Spleen (tissue), 11 donors: ENCODE results near the gene TTLL6. TPM values are rescaled to one million over a fixed set of nuclear protein-coding genes. Genes with fewer than 3 reads are reported as not detected.
"Not testable (repeated sequence)": the region's sequence is repeated elsewhere in the genome, so short reads cannot be mapped to it uniquely, and the experiment has no call there.

Experiments
- DNase-seq: peaks from one replicate; pipeline ENCODE4 v3.0.0-alpha.2; 2020
- H3K27ac ChIP-seq, 8 donors: fragments of 200-600 bp; sonication (generic) in 7 of 8; 1 replicate in 4 of 8; 2 replicates in 4 of 8; pipeline versions ENCODE4 v1.5.0 to v1.8.0; 2016 to 2021; ENCODE audit warnings: inconsistent platforms in 4 of 8, mild to moderate bottlenecking in 4 of 8, moderate library complexity in 1 of 8
- H3K27me3 ChIP-seq, 7 donors: fragments of 200-600 bp; sonication (generic) in 6 of 7; replicated peaks in 1 of 7; 1 replicate in 4 of 7; 2 replicates in 3 of 7; pipeline versions ENCODE4 v1.5.0 to v1.8.0; 2016 to 2021; ENCODE audit warnings: inconsistent platforms in 3 of 7, mild to moderate bottlenecking in 1 of 7
- H3K36me3 ChIP-seq, 6 donors: fragments of 200-600 bp; sonication (generic) in 5 of 6; 1 replicate in 4 of 6; 2 replicates in 2 of 6; pipeline versions ENCODE4 v1.5.0 to v1.8.0; 2016 to 2021; ENCODE audit warnings: inconsistent platforms in 2 of 6
- H3K4me1 ChIP-seq, 6 donors: fragments of 200-600 bp; sonication (generic) in 5 of 6; 1 replicate in 3 of 6; 2 replicates in 3 of 6; pipeline versions ENCODE4 v1.5.0 to v1.8.0; 2016 to 2021; ENCODE audit warnings: inconsistent platforms in 3 of 6
- H3K4me3 ChIP-seq, 8 donors: fragments of 200-600 bp; sonication (generic) in 7 of 8; 1 replicate in 4 of 8; 2 replicates in 4 of 8; pipeline versions ENCODE4 v1.5.0 to v1.8.0; 2016 to 2021; ENCODE audit warnings: inconsistent platforms in 4 of 8, mild to moderate bottlenecking in 4 of 8, moderate library complexity in 2 of 8
- H3K9me3 ChIP-seq, 8 donors: fragments of 200-600 bp; sonication (generic) in 7 of 8; 1 replicate in 4 of 8; 2 replicates in 4 of 8; pipeline versions ENCODE4 v1.5.0 to v1.8.0; 2016 to 2021; ENCODE audit warnings: inconsistent platforms in 4 of 8
- POLR2A ChIP-seq, 3 donors: fragments of 450-650 bp; IDR thresholded peaks; one replicate each; pipeline ENCODE4 v1.5.1; 2017; ENCODE audit warnings: antibody characterized with exemption in 3 of 3, mild to moderate bottlenecking in 1 of 3
- POLR2AphosphoS5 ChIP-seq, 3 donors: sonication (generic); formaldehyde crosslinking; IDR thresholded peaks; one replicate each; pipeline ENCODE4 v1.5.1; 2017; ENCODE audit warnings: antibody characterized with exemption in 3 of 3
- WGBS, 5 donors: extraction: QIAGEN DNeasy Blood & Tissue Kit in 3 of 5; methylation state at CpG; one replicate each; pipeline versions ENCODE4 v1.1.5 to v1.1.7; 2013 to 2018; 5-methylcytosine and 5-hydroxymethylcytosine counted together
- intact Hi-C: fragments of 100-400 bp; cut with DNase I; formaldehyde crosslinking; loops from one replicate; pipeline ENCODE4 v1.15.0; 2023; ENCODE audit warnings: low total_unique reads
- polyA plus RNA-seq, 3 donors: library from polyadenylated mRNA; stranded (reverse); fragments of 200-250 nt; gene quantifications; one replicate each; pipeline ENCODE4 v1.2.1, GENCODE V29; 2013
- total RNA-seq, 7 donors: library from RNA; depleted of rRNA in 3 of 7; stranded (reverse); fragments of >200 nt in 3 of 7; fragmentation: NEBNext Ultra II Directional in 4 of 7; extraction: Animal tissue kit (Norgen Biotek cat#: 25700) in 4 of 7; gene quantifications; one replicate each; pipeline versions ENCODE4 v1.1.0 to v1.2.1, GENCODE V29; 2016 to 2021
- TF ChIP-seq, protein P1 (sequence below), 11 experiments: fragments of 200-600 bp in 7 of 11; fragments of 450-650 bp in 4 of 11; sonication (generic) in 4 of 11; IDR thresholded peaks in 8 of 11; conservative IDR thresholded peaks in 3 of 11; 1 replicate in 7 of 11; 2 replicates in 4 of 11; pipeline versions ENCODE4 v1.4.0 to v1.8.0; 2016 to 2021; ENCODE audit warnings: antibody characterized with exemption in 11 of 11, inconsistent platforms in 4 of 11, mild to moderate bottlenecking in 1 of 11
- donor health status: healthy with polysubstance abuse.
- donor health status: DM: no; HTN: no; CAD: no; lungs with moderate emphysema.
- donor health status: DM: no; HTN: no; CAD: no.
- donor health status: Bipolar disorder and iron deficiency.
- donor health status: healthy.
- donor health status: DM: no; HTN: no; CAD: no.
- donor health status: DM: yes; HTN: yes; CAD: no.

Gene TTLL6
- total and polyA plus RNA-seq, 10 donors = 0.04 TPM; not detected in 9

DNA sequence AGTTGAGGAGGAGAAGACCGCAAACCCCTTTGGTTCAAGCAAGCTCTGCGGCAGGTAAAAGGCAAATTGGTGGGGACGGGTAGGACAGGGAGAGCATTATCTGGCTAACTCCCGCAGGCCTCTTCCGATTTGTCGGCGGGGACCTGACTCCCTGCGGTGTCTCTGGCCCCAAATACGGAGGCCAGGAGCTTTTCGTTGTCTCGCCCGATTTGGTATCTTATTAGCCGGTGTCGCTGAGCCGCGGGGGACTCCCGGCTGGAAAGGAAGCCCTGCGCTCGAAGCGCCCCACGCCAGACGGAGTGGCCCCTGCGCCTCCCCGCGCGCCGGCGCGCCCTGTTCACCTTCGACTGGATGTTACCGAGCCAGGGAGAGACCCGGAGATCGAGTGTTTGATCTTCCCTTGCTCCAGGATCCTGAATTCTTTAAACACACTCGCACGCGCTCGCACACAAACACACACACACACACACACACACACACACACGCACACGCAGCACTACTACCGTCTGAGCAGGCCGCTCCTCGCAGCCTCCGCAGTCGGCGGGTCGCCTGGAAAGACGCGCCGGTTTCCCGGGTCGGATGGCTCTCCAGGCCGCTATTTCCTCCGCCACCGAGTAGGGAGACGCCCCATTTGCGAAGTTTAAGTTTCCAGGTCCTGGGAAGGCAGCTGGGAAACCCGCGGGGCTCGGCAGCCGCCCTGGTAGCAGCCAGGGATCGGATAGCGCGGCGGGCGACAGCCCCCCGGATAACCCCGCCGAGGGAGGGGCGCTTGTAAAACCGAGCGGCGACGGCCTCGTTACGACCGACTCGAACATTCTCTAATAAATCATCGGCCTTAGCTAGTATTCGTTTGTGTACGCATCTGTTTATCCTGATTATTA, 98.0 kb downstream of the TTLL6 start:
- TF ChIP-seq, protein P1, sequence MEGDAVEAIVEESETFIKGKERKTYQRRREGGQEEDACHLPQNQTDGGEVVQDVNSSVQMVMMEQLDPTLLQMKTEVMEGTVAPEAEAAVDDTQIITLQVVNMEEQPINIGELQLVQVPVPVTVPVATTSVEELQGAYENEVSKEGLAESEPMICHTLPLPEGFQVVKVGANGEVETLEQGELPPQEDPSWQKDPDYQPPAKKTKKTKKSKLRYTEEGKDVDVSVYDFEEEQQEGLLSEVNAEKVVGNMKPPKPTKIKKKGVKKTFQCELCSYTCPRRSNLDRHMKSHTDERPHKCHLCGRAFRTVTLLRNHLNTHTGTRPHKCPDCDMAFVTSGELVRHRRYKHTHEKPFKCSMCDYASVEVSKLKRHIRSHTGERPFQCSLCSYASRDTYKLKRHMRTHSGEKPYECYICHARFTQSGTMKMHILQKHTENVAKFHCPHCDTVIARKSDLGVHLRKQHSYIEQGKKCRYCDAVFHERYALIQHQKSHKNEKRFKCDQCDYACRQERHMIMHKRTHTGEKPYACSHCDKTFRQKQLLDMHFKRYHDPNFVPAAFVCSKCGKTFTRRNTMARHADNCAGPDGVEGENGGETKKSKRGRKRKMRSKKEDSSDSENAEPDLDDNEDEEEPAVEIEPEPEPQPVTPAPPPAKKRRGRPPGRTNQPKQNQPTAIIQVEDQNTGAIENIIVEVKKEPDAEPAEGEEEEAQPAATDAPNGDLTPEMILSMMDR (IDR thresholded peaks at IDR 0.05 in 8 of 11, conservative IDR thresholded peaks at IDR 0.05 in 3 of 11) = no peak
- peak in 1 of 3 donors; percentile 9 for TF ChIP-seq POLR2AphosphoS5 (IDR thresholded peaks at IDR 0.05)
- peaks cover 12 to 39% (median 35%) of the 10 kb centered on the region in 6 donors for H3K4me1 ChIP-seq
- intact Hi-C loops = no loop called here
- H3K9me3 ChIP-seq = no peaks in the 10 kb centered on the region
- WGBS, 5 donors = 3 to 9% (median 6%) methylated on average over 17 to 80 of the region's 80 CpGs
- peaks cover 20 to 100% (median 99%) of the 10 kb centered on the region in 7 donors for H3K27me3 ChIP-seq
- H3K4me3 ChIP-seq = peak overlapping the region in 1 of 8 donors; percentile 39
- no peak overlapping the region for H3K27ac ChIP-seq
- no peak for DNase-seq
- H3K36me3 ChIP-seq = no peaks in the 10 kb centered on the region

DNA sequence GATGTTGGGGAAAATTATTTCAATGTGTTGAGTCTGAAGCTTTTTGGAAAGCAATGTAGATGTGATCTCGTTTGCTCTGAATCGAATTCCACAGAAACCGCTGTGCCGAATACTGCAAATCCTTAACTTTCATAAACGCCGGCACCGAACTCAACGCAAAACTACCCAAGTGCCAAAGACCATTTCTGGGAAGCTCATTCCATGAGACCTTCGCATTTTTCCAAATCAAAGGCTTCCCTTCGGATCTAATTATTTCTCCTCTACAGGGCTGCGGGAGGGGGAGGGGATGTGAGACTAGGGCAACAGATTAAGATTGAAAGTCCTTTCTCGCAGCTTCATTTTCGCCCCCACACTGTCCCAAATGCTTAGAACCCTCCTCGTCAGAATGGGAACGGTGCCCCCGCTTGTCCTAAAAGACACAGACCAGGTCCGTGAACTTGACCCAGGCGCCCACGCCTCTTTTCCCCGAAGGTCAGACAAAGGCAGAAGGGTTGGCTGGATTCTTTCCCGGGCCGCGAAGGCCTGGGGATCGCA, 98.7 kb downstream of the TTLL6 start:
- intact Hi-C loops = no loop called here
- 11 to 13% (median 12%) methylated on average over 24 of the region's 24 CpGs for WGBS, 5 donors
- H3K27me3 ChIP-seq = peaks cover 20 to 100% (median 94%) of the 10 kb centered on the region in 7 donors

DNA sequence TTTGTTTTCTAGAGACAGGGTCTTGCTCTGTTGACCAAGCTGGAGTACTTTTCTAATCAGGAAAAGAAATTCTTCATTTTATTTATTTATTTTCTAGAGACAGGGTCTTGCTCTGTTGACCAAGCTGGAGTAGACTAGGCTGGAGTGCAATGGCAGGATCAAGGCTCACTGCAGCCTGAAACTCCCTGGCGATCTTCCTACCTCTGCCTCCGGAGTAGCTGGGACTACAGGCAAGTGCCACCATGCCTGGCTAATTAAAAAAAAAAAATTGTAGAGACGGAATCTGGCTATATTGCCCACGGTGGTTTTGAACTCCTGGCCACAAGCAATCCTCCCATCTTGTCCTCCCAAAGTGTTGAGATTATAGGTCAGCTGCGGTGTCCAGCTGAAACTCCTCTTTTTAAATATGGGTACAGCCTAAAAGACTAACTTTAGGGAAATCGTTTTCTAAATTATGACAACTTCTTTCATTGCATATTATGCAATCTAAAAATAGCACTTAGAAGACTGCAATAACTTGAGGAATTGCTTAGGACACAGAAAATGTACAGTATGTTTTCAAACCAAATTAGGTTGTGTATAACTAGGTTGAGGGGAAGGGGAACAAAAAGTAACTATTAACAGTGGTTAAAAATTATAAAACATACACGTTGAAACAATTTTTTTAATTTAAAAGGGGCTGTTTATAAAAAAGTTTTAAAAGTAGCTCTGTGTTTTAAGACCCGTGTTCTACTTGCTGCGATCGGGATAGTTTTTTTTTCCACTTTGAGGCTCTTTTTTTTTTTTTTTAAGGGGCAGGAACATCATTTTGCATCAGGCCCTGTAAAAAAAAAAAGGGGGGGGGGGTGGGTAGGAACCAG, 99.4 kb downstream of the TTLL6 start:
- Histone ChIP-seq H3K36me3 (no peaks in the 10 kb centered on the region), H3K9me3 (no peaks in the 10 kb centered on the region), H3K4me1 (peaks cover 4 to 24% (median 21%) of the 10 kb centered on the region in 6 donors), H3K4me3 (no peak overlapping the region), H3K27me3 (peaks cover 20 to 100% (median 94%) of the 10 kb centered on the region in 7 donors), H3K27ac (no peak overlapping the region)
- TF ChIP-seq POLR2A (IDR thresholded peaks at IDR 0.05) (no peak), POLR2AphosphoS5 (IDR thresholded peaks at IDR 0.05) (no peak)
- TF ChIP-seq, protein P1 (IDR thresholded peaks at IDR 0.05 in 8 of 11, conservative IDR thresholded peaks at IDR 0.05 in 3 of 11) = no peak
- WGBS, 5 donors = 13 to 20% (median 14%) methylated on average over 10 of the region's 10 CpGs
- DNase-seq = no peak
- intact Hi-C loops = no loop called here

More for the DNA sequence above, 98.7 kb downstream of the TTLL6 start:
- TF ChIP-seq POLR2A (IDR thresholded peaks at IDR 0.05) (no peak), POLR2AphosphoS5 (IDR thresholded peaks at IDR 0.05) (no peak)
- TF ChIP-seq, protein P1 (IDR thresholded peaks at IDR 0.05 in 8 of 11, conservative IDR thresholded peaks at IDR 0.05 in 3 of 11) = no peak
- Histone ChIP-seq H3K36me3 (no peaks in the 10 kb centered on the region), H3K27ac (no peak overlapping the region), H3K4me1 (peaks cover 5 to 31% (median 28%) of the 10 kb centered on the region in 6 donors), H3K4me3 (peak overlapping the region in 1 of 8 donors; percentile 39), H3K9me3 (no peaks in the 10 kb centered on the region)
- no peak for DNase-seq

DNA sequence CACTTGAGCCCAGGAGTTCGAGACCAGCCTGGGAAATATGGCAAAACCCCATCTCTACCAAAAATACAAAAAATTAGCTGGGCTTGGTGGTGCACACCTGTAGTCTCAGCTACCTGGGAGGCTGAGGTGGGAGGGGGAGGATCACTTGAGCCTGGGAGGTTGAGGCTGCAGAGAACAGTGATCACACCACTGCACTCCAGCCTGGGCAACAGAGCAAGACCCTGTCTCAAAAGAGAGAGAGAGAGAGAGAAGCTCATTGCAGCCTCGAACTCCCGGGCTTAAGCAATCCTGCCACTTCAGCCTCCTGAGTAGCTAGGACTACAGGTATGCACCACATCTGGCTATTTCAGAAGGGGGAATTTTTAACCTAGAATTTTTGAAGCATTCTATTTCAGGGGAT, 100.5 kb downstream of the TTLL6 start:
- DNase-seq, H3K36me3 ChIP-seq, H3K9me3 ChIP-seq, H3K27ac ChIP-seq, H3K4me3 ChIP-seq, intact Hi-C loops: not testable (repeated sequence)
- 73 to 81% (median 76%) methylated on average over 3 of the region's 3 CpGs for WGBS, 5 donors
- peaks cover 4 to 21% (median 18%) of the 10 kb centered on the region in 6 donors for H3K4me1 ChIP-seq
- peaks cover 19 to 100% (median 89%) of the 10 kb centered on the region in 7 donors for H3K27me3 ChIP-seq
